Thyroid gland (tissue), 4 donors: Measurements from ENCODE around the gene PDZK1. TPM values are rescaled to one million over a fixed set of nuclear protein-coding genes. Genes with fewer than 3 reads are reported as not detected.
"Not testable (repeated sequence)": the region's sequence is repeated elsewhere in the genome, so short reads cannot be mapped to it uniquely, and the experiment has no call there.

Source experiments
- DNase-seq, 2 donors: peaks; one replicate each; pipeline ENCODE4 v3.0.0-alpha.2; 2019
- H3K27ac ChIP-seq, 3 donors: fragments of 200-600 bp; sonication (generic); 1 replicate in 2 of 3; 2 replicates in 1 of 3; pipeline ENCODE4 v1.5.1; 2016 to 2019; ENCODE audit warnings: mild to moderate bottlenecking in 1 of 3, moderate library complexity in 1 of 3
- H3K27me3 ChIP-seq: fragments of 200-600 bp; sonication (generic); one replicate; pipeline ENCODE4 v1.5.1; 2019
- H3K36me3 ChIP-seq, 2 donors: fragments of 200-600 bp; sonication (generic); one replicate each; pipeline ENCODE4 v1.5.1; 2016 to 2019
- H3K4me1 ChIP-seq, 2 donors: fragments of 200-600 bp; sonication (generic); one replicate each; pipeline ENCODE4 v1.5.1; 2017 to 2019
- H3K4me3 ChIP-seq, 3 donors: fragments of 200-600 bp; sonication (generic); replicated peaks in 1 of 3; 1 replicate in 2 of 3; 2 replicates in 1 of 3; pipeline ENCODE4 v1.5.1; 2016; ENCODE audit warnings: mild to moderate bottlenecking in 1 of 3
- H3K9me3 ChIP-seq: fragments of 200-600 bp; sonication (generic); one replicate; pipeline ENCODE4 v1.5.1; 2017
- WGBS, 2 donors: methylation state at CpG; one replicate each; pipeline ENCODE4 v1.1.5; 2017; 5-methylcytosine and 5-hydroxymethylcytosine counted together
- intact Hi-C: fragments of 100-400 bp; cut with DNase I; formaldehyde crosslinking; loops from one replicate; pipeline ENCODE4 v1.15.1; 2023
- total RNA-seq, 4 donors: library from RNA; depleted of rRNA; stranded (reverse); fragments of >200 nt; gene quantifications; one replicate each; pipeline ENCODE4 v1.2.3, GENCODE V29; 2016

PDZK1 gene
- total RNA-seq, 4 donors from 2014 or later, result 0.27 to 0.56 (median 0.29) TPM; not detected in 1

DNA sequence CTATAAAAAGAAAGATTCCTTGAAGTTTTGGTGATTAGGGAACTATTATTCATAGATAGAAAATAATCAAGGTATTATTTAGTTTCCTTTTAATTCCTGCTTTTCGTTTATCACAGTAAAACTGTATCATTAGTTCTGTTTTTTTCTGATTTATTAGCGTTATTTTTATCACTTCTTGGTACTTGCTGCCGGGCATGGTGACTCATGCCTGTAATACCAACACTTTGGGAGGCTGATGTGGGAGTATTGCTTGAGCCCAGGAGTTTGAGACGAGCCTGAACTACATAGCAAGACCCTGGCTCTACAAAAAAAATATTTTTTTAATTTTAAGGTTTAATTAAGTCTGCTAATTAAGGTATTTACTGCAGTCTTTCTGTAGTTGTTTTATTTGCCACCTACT is 42.2 kb downstream of the PDZK1 start:
- H3K9me3 ChIP-seq, DNase-seq, H3K4me1 ChIP-seq, H3K27me3 ChIP-seq, H3K4me3 ChIP-seq, intact Hi-C loops, H3K36me3 ChIP-seq, H3K27ac ChIP-seq: not testable (repeated sequence)
- WGBS, 2 donors, result 86 to 91% methylated on average over 4 of the region's 4 CpGs

DNA sequence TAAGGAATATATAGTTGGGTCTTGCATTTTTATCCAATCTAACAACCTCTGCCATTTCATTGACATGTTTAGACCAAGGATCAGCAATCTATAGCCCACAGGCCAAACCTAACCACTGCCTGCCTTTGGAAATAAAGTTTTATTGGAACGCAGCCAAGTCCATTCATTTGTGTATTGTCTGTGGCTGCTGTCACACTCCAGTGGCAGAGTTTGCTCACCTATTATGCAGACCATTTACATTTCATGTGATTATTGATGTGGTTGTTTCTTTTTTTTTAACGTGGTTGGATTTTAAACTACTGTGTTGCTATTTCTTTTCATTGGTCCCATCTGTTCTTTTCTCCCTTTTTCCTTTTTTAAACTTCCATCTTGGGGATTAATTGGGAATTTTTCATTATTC is 44.7 kb downstream of the PDZK1 start:
- whole genome bisulfite sequencing, 2 donors, result 62 to 71% methylated on average over 2 of the region's 2 CpGs
- H3K9me3 ChIP-seq, H3K27ac ChIP-seq, intact Hi-C loops, H3K27me3 ChIP-seq, H3K4me3 ChIP-seq, DNase-seq, H3K4me1 ChIP-seq, H3K36me3 ChIP-seq: not testable (repeated sequence)

DNA sequence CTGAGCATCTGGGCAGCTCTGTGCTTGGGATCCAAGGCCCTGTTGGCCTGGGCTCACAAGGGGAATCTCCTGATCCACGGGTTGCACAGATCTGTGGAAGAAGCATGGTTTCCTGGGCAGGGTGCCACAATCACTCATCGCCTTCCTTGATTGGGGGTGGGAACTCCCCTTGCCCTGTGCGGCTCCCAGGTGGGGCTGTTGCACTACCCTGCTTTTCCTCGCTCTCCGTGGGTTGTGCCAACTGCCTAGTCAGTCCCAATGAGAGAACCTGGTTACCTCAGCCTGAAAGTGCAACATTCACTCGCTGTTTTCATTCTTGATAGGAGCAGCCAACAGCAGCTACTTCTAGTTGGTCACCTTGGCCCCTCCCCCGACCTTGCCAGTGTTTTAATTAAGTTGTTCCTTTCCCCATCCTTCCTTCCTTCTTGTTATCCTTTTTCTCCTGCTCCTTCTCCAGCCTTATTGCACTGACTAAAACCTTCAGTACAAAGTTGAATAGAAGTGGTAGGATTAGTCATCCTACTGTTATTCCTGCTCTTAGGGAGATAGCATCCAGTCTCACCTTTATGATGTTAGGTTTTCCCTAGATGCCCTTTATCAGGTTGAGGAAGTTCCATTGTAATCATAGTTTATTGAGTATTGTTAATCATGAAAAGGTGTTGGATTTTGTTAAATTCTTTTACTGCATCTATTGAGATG is 50.8 kb downstream of the PDZK1 start:
- H3K27me3 ChIP-seq, DNase-seq, H3K9me3 ChIP-seq, H3K4me3 ChIP-seq, H3K4me1 ChIP-seq, H3K27ac ChIP-seq, intact Hi-C loops, H3K36me3 ChIP-seq: not testable (repeated sequence)
- WGBS, 2 donors, result 89 to 92% methylated on average over 2 of the region's 7 CpGs

DNA sequence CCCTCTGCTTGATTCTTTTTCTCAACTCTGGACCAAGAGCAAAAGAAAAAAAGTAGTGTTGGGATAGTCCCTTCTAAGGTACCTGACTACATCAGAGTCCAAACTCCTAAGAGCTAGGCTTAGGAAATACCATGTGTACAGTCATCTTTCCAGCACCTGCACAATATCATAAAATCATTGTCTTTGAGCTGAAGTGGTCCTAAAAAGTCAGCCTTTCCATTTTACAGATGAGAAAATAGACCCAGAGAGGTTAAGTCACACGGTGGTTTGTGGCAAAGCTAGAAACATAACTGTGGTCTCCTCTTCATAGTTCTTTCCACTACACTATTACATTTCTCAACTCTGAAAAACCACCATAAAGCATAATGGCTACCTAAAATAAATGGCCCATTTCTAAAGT is 63.2 kb downstream of the PDZK1 start:
- H3K36me3 ChIP-seq, intact Hi-C loops, H3K27ac ChIP-seq, H3K9me3 ChIP-seq, H3K4me1 ChIP-seq, H3K27me3 ChIP-seq, H3K4me3 ChIP-seq, DNase-seq: not testable (repeated sequence)
- no CpG with 5 or more reads among the region's 1 CpG for WGBS, 2 donors

DNA sequence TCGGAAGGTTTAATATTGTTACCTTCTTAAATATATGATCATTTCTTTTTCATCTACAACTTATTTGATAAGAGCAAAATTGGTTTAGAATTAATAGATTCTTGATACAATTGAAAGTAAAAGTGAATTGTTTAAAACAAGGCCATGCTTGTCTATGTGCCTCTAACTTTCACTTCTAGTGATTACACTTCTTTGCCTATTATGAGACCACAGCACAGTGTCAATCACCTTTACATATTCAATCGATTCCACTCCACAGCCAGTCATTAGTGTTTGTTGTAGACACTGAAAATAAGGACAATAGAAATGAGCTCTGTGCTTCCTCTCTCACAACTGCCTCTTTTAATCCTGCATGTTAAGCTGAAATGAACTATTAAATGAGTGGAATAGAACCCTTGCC is 65.3 kb downstream of the PDZK1 start:
- H3K27me3 ChIP-seq, H3K4me1 ChIP-seq, H3K27ac ChIP-seq, DNase-seq, H3K9me3 ChIP-seq, H3K4me3 ChIP-seq, H3K36me3 ChIP-seq, intact Hi-C loops: not testable (repeated sequence)
- WGBS, 2 donors, result 100% methylated on average over 1 of the region's 2 CpGs

DNA sequence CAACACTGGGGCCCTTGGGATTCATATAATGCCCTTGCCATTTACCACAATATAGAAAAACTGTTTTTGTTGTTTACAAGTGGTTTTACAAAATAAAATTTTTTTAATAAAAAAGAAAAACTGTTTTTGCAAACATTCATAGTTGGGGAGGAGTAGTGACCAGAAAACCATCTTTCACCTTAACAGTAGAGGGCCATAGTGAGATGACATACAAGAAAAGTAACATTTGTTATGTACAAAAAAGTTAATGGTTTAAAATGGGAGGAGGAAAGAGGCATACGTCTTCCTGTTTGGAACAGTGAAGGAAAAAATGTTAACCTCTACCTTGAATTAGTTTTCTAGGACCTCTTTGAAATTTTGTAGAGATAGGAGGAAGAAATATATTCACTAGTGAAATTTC is 70.9 kb downstream of the PDZK1 start:
- H3K36me3 ChIP-seq, H3K27ac ChIP-seq, H3K4me1 ChIP-seq, intact Hi-C loops, DNase-seq, H3K27me3 ChIP-seq, H3K9me3 ChIP-seq, H3K4me3 ChIP-seq: not testable (repeated sequence)
- WGBS, 2 donors, result 79 to 85% methylated on average over 1 of the region's 1 CpG

DNA sequence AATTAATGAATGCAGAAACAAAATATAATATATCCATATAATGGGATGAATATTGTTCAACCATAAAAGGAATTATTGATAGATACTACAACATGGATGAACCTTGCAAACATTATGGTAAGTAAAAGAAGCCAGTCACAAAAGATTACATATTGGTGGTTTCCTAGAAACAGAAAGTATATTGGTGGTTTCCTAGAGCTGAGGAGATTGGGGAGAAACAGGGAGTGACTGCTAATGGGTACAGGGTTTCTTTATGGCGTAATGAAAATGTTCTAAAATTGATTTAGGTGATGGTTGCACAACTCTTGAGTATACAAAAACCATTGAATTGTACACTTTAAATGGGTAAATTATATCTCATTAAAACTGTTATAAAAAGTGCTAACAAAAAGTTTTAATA is 85.0 kb downstream of the PDZK1 start:
- H3K4me3 ChIP-seq, H3K36me3 ChIP-seq, intact Hi-C loops, H3K9me3 ChIP-seq, H3K4me1 ChIP-seq, DNase-seq, H3K27ac ChIP-seq, H3K27me3 ChIP-seq: not testable (repeated sequence)
- WGBS, 2 donors, result no CpG with 5 or more reads among the region's 1 CpG

Other genes starting within 250 kb of the PDZK1 start
- gene GPR89A, start 99.4 kb downstream of the PDZK1 start, total RNA-seq, result 10 to 100 TPM; 23.1 to 41.8 (median 32.7) TPM
- not detected for gene CD160, start 12.1 kb upstream of the PDZK1 start, total RNA-seq
- gene RNF115, start 116.7 kb upstream of the PDZK1 start, total RNA-seq, result 10 to 100 TPM; 17.2 to 33.9 (median 25.4) TPM
- gene POLR3C, start 116.8 kb upstream of the PDZK1 start, total RNA-seq, result 10 to 100 TPM; 28.0 to 36.5 (median 32.7) TPM
- 1 to 10 TPM; 2.4 to 4.6 (median 3.4) TPM for gene NUDT17, start 138.3 kb upstream of the PDZK1 start, total RNA-seq
- 10 to 100 TPM; 16.9 to 22.8 (median 20.3) TPM for gene PIAS3, start 151.7 kb upstream of the PDZK1 start, total RNA-seq
- 1 to 10 TPM in 3 of 4 donors, under 1 TPM in 1; 0.58 to 3.8 (median 1.7) TPM for gene ANKRD35, start 178.5 kb upstream of the PDZK1 start, total RNA-seq
- gene ITGA10, start 202.7 kb upstream of the PDZK1 start, total RNA-seq, result 1 to 10 TPM; 3.0 to 7.3 (median 5.0) TPM
- 10 to 100 TPM; 30.6 to 42.1 (median 37.3) TPM for gene PEX11B, start 211.3 kb upstream of the PDZK1 start, total RNA-seq
- gene RBM8A, start 220.1 kb upstream of the PDZK1 start, total RNA-seq, result 100 to 1,000 TPM; 108 to 143 (median 124) TPM